Measurements from ENCODE around the gene RACGAP1.
"Not testable (repeated sequence)": the region's sequence is repeated elsewhere in the genome, so short reads cannot be mapped to it uniquely, and the experiment has no call there.

Gene RACGAP1

DNA sequence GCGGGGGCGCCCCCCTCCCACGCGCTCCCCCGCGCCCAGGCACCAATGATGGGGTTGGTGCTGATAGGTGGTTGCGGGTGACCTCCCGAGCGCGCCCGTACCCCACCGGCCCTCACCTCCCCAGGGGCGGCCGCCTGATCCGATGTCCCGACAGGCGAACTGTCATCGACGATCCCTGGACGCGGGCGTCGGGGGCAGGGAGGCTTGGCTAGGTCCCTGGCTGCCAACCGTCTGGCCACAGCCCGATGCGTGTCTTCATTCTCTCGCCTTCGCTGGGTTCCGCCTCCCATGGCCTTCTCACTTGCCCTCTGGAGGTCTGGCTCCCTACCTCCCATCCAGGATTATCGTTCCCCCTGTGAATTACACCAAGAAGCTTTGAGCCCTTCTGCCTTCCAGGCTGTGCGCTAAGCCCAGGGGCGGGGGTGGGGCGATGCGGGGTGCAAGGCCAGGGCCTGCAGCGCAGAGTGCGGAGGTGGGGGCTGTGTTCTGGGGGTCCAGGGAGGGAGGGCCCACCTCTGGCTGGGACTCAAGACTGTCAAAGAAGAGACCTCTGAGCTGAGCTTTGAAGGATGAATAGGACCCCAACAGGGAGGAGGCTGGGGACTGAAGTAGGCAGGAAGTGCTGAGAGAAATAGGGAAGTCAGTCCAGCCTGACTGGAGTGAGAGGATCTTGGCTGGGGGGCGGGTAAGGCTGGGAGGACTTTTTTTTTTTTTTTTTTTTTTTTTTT, 7.7 kb upstream of the RACGAP1 start:
- no peaks in the 10 kb centered on the region for H3K27me3 ChIP-seq (ENCODE audit: low read depth)
- in situ Hi-C loops (cut with MboI; ENCODE audit: low sequenced_read_pairs), result no loop called here
- H3K36me3 ChIP-seq (replicated peaks), result no peaks in the 10 kb centered on the region
- H3K9me3 ChIP-seq, result no peaks in the 10 kb centered on the region
- no peaks in the 10 kb centered on the region for H3K4me1 ChIP-seq
- DNase-seq (ENCODE audit: low spot score in 2 of 2), result no peak
- no peak overlapping the region for H3K4me3 ChIP-seq

DNA sequence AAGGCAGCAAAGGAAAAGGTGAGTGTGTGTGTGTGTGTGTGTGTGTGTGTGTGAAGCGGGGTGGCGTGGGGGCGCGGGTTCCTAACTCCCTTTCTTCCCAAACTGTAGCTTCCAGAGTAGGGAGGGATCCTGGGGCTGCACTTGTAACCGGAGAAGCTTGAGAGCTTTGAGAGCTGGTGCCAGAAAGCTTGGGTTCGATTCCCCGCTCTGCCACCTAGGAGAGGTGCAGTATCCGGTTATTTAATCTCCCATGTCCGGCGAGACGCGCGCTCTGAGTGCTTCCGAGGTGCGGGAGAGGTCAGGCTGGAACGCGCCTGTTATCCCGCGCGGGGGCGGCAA, 7.2 kb upstream of the RACGAP1 start:
- no peak overlapping the region for H3K4me3 ChIP-seq
- no peaks in the 10 kb centered on the region for H3K9me3 ChIP-seq
- in situ Hi-C loops (cut with MboI; ENCODE audit: low sequenced_read_pairs), result no loop called here
- no peak for DNase-seq (ENCODE audit: low spot score in 2 of 2)
- H3K36me3 ChIP-seq (replicated peaks), result no peaks in the 10 kb centered on the region
- H3K4me1 ChIP-seq, result no peaks in the 10 kb centered on the region
- H3K27me3 ChIP-seq (ENCODE audit: low read depth), result no peaks in the 10 kb centered on the region

- DNase-seq (ENCODE audit: low spot score in 2 of 2); H3K4me3 ChIP-seq; in situ Hi-C loops (cut with MboI; ENCODE audit: low sequenced_read_pairs); H3K9me3 ChIP-seq; H3K27me3 ChIP-seq (ENCODE audit: low read depth); H3K36me3 ChIP-seq (replicated peaks): not testable (repeated sequence)
- peaks cover 12% of the 10 kb centered on the region for H3K4me1 ChIP-seq
These were observed 5.2 kb upstream of the RACGAP1 start for GRCh38 chr12:50030449-50030848.

DNA sequence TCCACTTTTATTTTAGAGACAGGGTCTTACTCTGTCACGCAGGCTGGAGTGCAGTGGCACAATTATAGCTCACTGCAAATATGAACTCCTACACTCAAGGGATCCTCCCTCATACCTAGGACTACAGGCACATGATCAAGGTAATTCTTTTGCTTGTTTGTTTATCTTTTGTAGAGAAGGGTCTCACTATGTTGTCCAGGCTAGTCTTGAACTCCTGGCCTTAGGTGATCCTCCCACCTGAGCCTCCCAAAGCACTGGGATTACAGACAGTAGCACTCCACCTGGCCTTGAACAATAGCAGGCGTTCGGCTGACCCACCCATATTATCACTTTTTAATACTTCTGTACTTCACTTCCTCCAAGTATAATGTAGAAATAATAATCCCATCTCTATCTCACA, 1.4 kb upstream of the RACGAP1 start:
- no peak for DNase-seq (ENCODE audit: low spot score in 2 of 2)
- in situ Hi-C loops (cut with MboI; ENCODE audit: low sequenced_read_pairs), result no loop called here

DNA sequence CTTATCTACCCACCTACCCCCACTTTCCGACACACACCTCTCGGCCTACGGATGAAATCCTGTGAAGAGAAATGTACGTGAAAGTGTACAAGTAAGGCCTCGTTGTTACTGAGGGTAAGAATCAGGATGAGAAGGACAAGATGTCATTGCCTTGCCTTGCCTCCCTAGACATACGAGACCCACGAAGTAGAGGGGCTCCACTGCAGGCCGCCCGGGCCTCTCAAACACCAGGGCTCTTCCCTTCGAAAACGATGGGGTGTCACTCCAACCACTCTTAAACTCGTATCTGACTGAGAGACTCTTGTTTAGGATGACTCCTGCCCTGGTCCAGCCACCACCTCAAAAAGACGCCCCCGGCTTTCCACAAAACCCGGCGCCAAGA, 498 bp downstream of the RACGAP1 start:
- no peaks in the 10 kb centered on the region for H3K9me3 ChIP-seq
- in situ Hi-C loops (cut with MboI; ENCODE audit: low sequenced_read_pairs), result no loop called here
- H3K27me3 ChIP-seq (ENCODE audit: low read depth), result no peaks in the 10 kb centered on the region
- H3K4me3 ChIP-seq, result peak overlapping the region; percentile 92
- peak; percentile 26 to 32 for DNase-seq (ENCODE audit: low spot score in 2 of 2)
- H3K4me1 ChIP-seq, result peaks cover 29% of the 10 kb centered on the region
- H3K36me3 ChIP-seq (replicated peaks), result peaks cover 10% of the 10 kb centered on the region; the same call in 1 of the 2 replicates

More for the DNA sequence above, 1.4 kb upstream of the RACGAP1 start:
- no peaks in the 10 kb centered on the region for H3K27me3 ChIP-seq (ENCODE audit: low read depth)
- no peaks in the 10 kb centered on the region for H3K9me3 ChIP-seq
- H3K4me3 ChIP-seq, result no peak overlapping the region
- H3K4me1 ChIP-seq, result peaks cover 21% of the 10 kb centered on the region
- H3K36me3 ChIP-seq (replicated peaks), result peaks cover 6% of the 10 kb centered on the region; the same call in 1 of the 2 replicates

DNA sequence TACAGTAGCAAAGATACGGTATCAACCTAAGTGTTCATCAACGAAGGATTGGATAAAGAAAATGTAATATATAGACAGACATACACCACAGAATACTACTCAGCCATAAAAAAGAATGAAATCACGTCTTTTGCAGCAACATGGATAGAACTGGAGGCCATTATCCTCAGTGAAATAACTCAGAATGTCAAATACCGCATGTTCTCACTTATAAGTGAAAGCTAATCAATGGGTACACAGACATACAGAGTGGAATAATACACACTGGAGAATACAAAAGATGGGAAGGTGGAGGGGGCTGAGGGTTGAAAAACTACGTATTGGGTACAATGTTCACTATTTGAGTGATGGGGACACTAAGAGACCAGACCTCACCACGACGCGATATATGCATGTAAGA, 1.1 kb downstream of the RACGAP1 start:
- Histone ChIP-seq H3K27me3 (ENCODE audit: low read depth) (no peaks in the 10 kb centered on the region), H3K36me3 (replicated peaks) (peaks cover 10% of the 10 kb centered on the region; the same call in 1 of the 2 replicates), H3K4me1 (peaks cover 29% of the 10 kb centered on the region), H3K4me3 (peak overlapping the region; percentile 92), H3K9me3 (no peaks in the 10 kb centered on the region)
- DNase-seq (ENCODE audit: low spot score in 2 of 2), result no peak
- in situ Hi-C loops (cut with MboI; ENCODE audit: low sequenced_read_pairs), result no loop called here

DNA sequence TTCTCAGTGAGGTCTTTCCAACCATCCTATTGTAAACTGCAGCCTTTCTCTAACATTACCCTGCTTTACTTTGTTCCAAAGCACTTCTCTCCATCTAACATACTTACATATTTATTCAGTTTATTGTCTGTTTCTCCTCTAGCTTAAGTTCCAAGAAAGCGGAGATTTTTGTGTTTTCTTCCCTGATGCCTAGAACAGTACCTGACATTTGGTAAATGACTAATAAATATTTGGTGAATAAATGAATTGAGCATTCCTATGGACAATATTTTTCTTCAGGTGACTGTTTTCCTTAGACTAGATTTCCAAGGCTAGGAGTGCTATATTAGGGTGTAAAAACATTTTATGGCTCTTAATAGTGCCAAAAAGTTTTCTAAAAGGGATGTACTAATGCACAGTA, 2.4 kb downstream of the RACGAP1 start:
- H3K27me3 ChIP-seq (ENCODE audit: low read depth), result no peaks in the 10 kb centered on the region
- no peak for DNase-seq (ENCODE audit: low spot score in 2 of 2)
- peaks cover 31% of the 10 kb centered on the region for H3K4me1 ChIP-seq
- H3K4me3 ChIP-seq, result no peak overlapping the region
- no peaks in the 10 kb centered on the region for H3K9me3 ChIP-seq
- peaks cover 10% of the 10 kb centered on the region; the same call in 1 of the 2 replicates for H3K36me3 ChIP-seq (replicated peaks)
- in situ Hi-C loops (cut with MboI; ENCODE audit: low sequenced_read_pairs), result no loop called here

DNA sequence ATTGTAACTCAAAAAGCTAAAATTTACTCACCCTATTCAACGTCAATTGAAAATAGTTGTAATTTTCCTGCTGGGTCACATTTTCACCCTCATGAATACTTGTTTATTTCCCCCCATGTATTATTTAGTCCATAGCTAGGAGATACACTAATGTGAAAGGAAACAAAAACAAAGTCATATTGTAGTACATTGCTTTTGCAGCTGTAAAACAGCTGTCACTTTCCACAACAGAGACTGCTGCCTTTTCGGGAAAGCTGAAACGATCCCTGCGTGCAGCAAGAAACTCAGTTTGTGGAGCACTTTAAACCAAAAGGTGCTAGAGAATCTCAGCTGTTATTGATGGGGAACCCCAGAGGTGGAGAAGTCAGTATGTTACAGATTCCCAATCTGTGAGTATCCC, 4.3 kb downstream of the RACGAP1 start:
- peaks cover 24% of the 10 kb centered on the region for H3K4me1 ChIP-seq
- no peak for DNase-seq (ENCODE audit: low spot score in 2 of 2)
- H3K9me3 ChIP-seq, result no peaks in the 10 kb centered on the region
- peaks cover 27% of the 10 kb centered on the region for H3K36me3 ChIP-seq (replicated peaks)
- H3K27me3 ChIP-seq (ENCODE audit: low read depth), result no peaks in the 10 kb centered on the region
- in situ Hi-C loops (cut with MboI; ENCODE audit: low sequenced_read_pairs), result no loop called here
- no peak overlapping the region for H3K4me3 ChIP-seq

DNA sequence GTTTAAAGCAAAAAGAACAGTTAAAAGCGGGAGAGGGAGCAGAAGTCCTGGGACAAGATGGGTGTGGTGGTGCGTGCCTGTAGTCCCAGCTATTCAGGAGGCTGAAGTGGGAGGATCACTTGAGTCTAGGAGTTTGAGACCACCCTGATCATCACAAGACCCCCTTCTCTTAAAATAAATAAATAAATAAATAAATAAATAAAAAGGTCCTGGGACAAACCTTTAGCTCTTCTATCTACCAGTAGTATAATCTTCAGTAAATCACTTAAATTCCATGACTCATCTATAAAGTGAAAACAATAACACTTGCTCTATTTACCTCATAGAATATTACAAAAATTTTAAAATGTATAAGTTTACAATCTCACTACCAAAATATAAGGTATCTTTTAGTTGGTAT, 5.8 kb downstream of the RACGAP1 start:
- in situ Hi-C loops (cut with MboI; ENCODE audit: low sequenced_read_pairs), result no loop called here
- peaks cover 20% of the 10 kb centered on the region for H3K4me1 ChIP-seq
- H3K9me3 ChIP-seq, result no peaks in the 10 kb centered on the region

GRCh38 chr12:50018968-50019367, 6.3 kb downstream of the RACGAP1 start:
- Histone ChIP-seq H3K4me1 (peaks cover 20% of the 10 kb centered on the region), H3K36me3 (replicated peaks) (peaks cover 45% of the 10 kb centered on the region), H3K9me3 (no peaks in the 10 kb centered on the region), H3K4me3 (no peak overlapping the region), H3K27me3 (ENCODE audit: low read depth) (no peaks in the 10 kb centered on the region)
- in situ Hi-C loops (cut with MboI; ENCODE audit: low sequenced_read_pairs), result no loop called here
- DNase-seq (ENCODE audit: low spot score in 2 of 2), result no peak

More for the DNA sequence above, 5.8 kb downstream of the RACGAP1 start:
- Histone ChIP-seq H3K4me3 (no peak overlapping the region), H3K36me3 (replicated peaks) (peaks cover 39% of the 10 kb centered on the region), H3K27me3 (ENCODE audit: low read depth) (no peaks in the 10 kb centered on the region)
- DNase-seq (ENCODE audit: low spot score in 2 of 2), result no peak

DNA sequence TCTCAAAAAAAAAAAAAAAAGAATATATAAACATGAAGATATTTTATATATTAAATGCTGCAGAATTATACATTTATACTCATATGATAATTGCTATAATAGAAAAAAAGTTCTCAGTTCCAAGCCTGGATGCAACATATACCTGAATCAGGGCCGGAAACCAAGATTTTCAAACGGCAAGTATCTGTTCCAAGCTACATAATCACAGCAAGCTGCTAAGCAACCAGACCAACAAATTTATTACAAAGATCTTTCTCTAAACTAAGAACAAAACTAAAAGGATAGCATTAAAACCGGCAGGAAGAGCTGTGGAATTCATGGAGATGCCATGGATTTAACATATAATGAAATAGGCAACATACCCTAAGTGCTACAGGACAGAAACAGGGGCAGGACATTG, 7.1 kb downstream of the RACGAP1 start:
- Histone ChIP-seq H3K4me1 (peaks cover 18% of the 10 kb centered on the region), H3K4me3 (no peak overlapping the region), H3K36me3 (replicated peaks) (peaks cover 51% of the 10 kb centered on the region), H3K9me3 (no peaks in the 10 kb centered on the region), H3K27me3 (ENCODE audit: low read depth) (no peaks in the 10 kb centered on the region)
- in situ Hi-C loops (cut with MboI; ENCODE audit: low sequenced_read_pairs), result no loop called here
- DNase-seq (ENCODE audit: low spot score in 2 of 2), result no peak

DNA sequence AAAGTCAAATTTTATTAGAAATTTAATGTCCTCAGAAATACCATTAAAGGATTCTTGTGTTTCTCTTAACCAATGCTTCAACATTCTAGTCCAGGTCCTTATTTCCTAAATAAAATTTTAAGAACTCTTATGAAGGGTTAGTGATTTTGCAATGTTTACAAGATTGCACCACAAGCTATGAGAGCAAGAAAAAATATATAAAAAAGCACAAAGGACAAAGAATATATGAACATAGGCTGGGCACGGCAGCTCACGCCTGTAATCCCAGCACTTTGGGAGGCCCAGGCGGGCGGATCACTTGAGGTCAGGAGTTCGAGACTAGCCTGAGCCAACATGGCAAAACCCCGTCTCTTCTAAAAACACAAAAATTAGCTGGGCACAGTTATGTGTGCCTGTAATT, 7.7 kb downstream of the RACGAP1 start:
- H3K27me3 ChIP-seq (ENCODE audit: low read depth), result no peaks in the 10 kb centered on the region
- no peak overlapping the region for H3K4me3 ChIP-seq
- DNase-seq (ENCODE audit: low spot score in 2 of 2), result no peak
- in situ Hi-C loops (cut with MboI; ENCODE audit: low sequenced_read_pairs), result no loop called here
- no peaks in the 10 kb centered on the region for H3K9me3 ChIP-seq
- H3K36me3 ChIP-seq (replicated peaks), result peaks cover 55% of the 10 kb centered on the region
- H3K4me1 ChIP-seq, result peaks cover 15% of the 10 kb centered on the region

GRCh38 chr12:50016501-50017475, 8.5 kb downstream of the RACGAP1 start:
- Histone ChIP-seq H3K36me3 (replicated peaks) (peaks cover 59% of the 10 kb centered on the region), H3K27me3 (ENCODE audit: low read depth) (no peaks in the 10 kb centered on the region), H3K4me1 (peaks cover 11% of the 10 kb centered on the region), H3K9me3 (no peaks in the 10 kb centered on the region), H3K4me3 (no peak overlapping the region)
- DNase-seq (ENCODE audit: low spot score in 2 of 2), result no peak
- in situ Hi-C loops (cut with MboI; ENCODE audit: low sequenced_read_pairs), result no loop called here

DNA sequence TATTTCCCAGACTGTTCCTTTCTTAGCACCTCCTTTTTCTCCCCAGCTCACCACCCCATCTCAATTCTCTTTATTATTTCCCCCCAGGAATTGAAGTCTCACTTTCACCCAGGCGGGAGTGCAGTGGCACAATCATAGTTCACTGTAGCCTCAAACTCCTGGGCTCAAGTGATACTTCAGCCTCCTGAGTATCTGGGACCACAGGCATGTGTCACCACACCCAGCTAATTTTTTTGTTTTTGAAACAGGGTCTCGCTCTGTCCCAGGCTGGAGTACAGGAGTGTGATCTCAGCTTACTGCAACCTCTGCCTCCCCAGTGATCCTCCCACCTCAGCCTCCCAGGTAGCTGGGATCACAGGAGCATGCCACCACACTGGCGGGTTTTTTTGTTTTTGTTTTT, 11.0 kb downstream of the RACGAP1 start:
- DNase-seq (ENCODE audit: low spot score in 2 of 2), result no peak
- Histone ChIP-seq H3K36me3 (replicated peaks) (peaks cover 69% of the 10 kb centered on the region), H3K27me3 (ENCODE audit: low read depth) (no peaks in the 10 kb centered on the region), H3K4me3 (no peak overlapping the region), H3K4me1 (0 out of 2 replicates have a peak, but pooled peaks cover 2% of the 10 kb centered on the region), H3K9me3 (no peaks in the 10 kb centered on the region)
- in situ Hi-C loops (cut with MboI; ENCODE audit: low sequenced_read_pairs), result no loop called here

Measured in HAP-1 (cell line).